Measurements from ENCODE around the gene CCDC187.

DNA sequence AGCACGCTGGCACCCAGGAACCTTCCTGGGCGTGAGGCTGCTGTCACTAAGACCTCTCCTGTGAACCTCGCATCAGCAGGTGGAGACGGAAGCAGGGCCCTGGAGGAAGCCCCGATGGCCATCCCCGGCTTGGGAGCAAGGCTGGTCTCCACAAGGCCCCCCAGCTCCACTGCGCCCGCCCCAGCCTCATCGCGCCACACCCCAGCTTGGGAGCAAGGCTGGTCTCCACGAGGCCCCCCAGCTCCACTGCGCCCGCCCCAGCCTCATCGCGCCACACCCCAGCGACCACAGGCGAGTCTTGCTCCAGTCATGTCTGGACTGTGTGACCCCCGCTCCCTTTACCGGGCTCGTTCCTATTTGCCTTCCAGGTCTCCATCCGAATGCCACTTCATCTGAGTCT lies 69.3 kb downstream of the CCDC187 start:
- TF ChIP-seq SUZ12 (IDR thresholded peaks at IDR 0.05; ENCODE audit: extremely low read depth, insufficient read depth, insufficient read length) (no peak), ZNF274 (IDR thresholded peaks at IDR 0.05; ENCODE audit: low read depth, low read length) (no peak)

Measured in NT2/D1 (cell line).